ENCODE measurements around the gene BUD13. TPM values are rescaled to one million over a fixed set of nuclear protein-coding genes. Genes with fewer than 3 reads are reported as not detected.

BUD13 gene
- total and polyA plus RNA-seq, 9 of the 15 experiments (the other 6 are each of a cell fraction or from before 2014, with no cell fraction given): 9.5 to 34.1 (median 27.1) TPM

GRCh38 chr11:116787786-116788486 lies 15.1 kb upstream of the BUD13 start, which contains the start of gene ZPR1 (continued):
- peak; percentile 34; the same call in 1 of the 2 replicates for TF ChIP-seq VEZF1 (CRISPR knock-in tag; IDR thresholded peaks at IDR 0.05)
- no peak for TF ChIP-seq MBD1 (CRISPR knock-in tag; IDR thresholded peaks at IDR 0.05)
- TF ChIP-seq GTF2A2 (tag; IDR thresholded peaks at IDR 0.05): no peak
- TF ChIP-seq ELF2 (CRISPR knock-in tag; IDR thresholded peaks at IDR 0.05): peak; percentile 93
- TF ChIP-seq SRSF7 (optimal IDR thresholded peaks at IDR 0.05; ENCODE audit: low read depth, low read length): no peak
- TF ChIP-seq ARNT (IDR thresholded peaks at IDR 0.05): no peak
- no peak for TF ChIP-seq ZNF282 (CRISPR knock-in tag; IDR thresholded peaks at IDR 0.05)
- TF ChIP-seq ZBTB26 (CRISPR knock-in tag; IDR thresholded peaks at IDR 0.05): no peak
- TF ChIP-seq HNRNPLL (IDR thresholded peaks at IDR 0.05; ENCODE audit: low read depth, low read length, poor library complexity, severe bottlenecking): no peak
- no peak for TF ChIP-seq E2F5 (CRISPR knock-in tag; IDR thresholded peaks at IDR 0.05)
- TF ChIP-seq SMARCE1 (IDR thresholded peaks at IDR 0.05): 0 out of 2 replicates have a peak, but pooled peaks have one; percentile 29
- no peak for TF ChIP-seq ZNF121 (CRISPR knock-in tag; conservative IDR thresholded peaks at IDR 0.05)
- TF ChIP-seq THRAP3 (IDR thresholded peaks at IDR 0.05; ENCODE audit: borderline replicate concordance): no peak
- no peak for TF ChIP-seq XRCC4 (IDR thresholded peaks at IDR 0.05; ENCODE audit: extremely low read depth, insufficient read depth, insufficient read length)
- TF ChIP-seq SRSF1 (IDR thresholded peaks at IDR 0.05; ENCODE audit: low read depth, low read length): no peak
- TF ChIP-seq CHD4 (IDR thresholded peaks at IDR 0.05; ENCODE audit: insufficient read depth, insufficient replicate concordance, low read depth, low read length, poor library complexity, severe bottlenecking): no peak
- TF ChIP-seq ZFX (CRISPR knock-in tag; IDR thresholded peaks at IDR 0.05): peak; percentile 52
- no peak for TF ChIP-seq ZNF134 (CRISPR knock-in tag; conservative IDR thresholded peaks at IDR 0.05)
- TF ChIP-seq FOXJ3 (CRISPR knock-in tag; IDR thresholded peaks at IDR 0.05): no peak
- no peak for TF ChIP-seq OTX1 (CRISPR knock-in tag; IDR thresholded peaks at IDR 0.05)
- no peak for TF ChIP-seq ERF (CRISPR knock-in tag; IDR thresholded peaks at IDR 0.05)
- no peak for TF ChIP-seq DNMT1 (IDR thresholded peaks at IDR 0.05)
- no peak for TF ChIP-seq ZNF431 (CRISPR knock-in tag; IDR thresholded peaks at IDR 0.05)
- TF ChIP-seq NR2C2 (CRISPR knock-in tag; IDR thresholded peaks at IDR 0.05): no peak
- 0 out of 2 replicates have a peak, but pooled peaks have one; percentile 27 for TF ChIP-seq NR2C2 (tag; IDR thresholded peaks at IDR 0.05)
